ENCODE measurements around the gene NRDE2. TPM values are rescaled to one million over a fixed set of nuclear protein-coding genes. Genes with fewer than 3 reads are reported as not detected.

Gene NRDE2
- total RNA-seq, 1 experiment from 2014 or later, result 20.1 TPM

DNA sequence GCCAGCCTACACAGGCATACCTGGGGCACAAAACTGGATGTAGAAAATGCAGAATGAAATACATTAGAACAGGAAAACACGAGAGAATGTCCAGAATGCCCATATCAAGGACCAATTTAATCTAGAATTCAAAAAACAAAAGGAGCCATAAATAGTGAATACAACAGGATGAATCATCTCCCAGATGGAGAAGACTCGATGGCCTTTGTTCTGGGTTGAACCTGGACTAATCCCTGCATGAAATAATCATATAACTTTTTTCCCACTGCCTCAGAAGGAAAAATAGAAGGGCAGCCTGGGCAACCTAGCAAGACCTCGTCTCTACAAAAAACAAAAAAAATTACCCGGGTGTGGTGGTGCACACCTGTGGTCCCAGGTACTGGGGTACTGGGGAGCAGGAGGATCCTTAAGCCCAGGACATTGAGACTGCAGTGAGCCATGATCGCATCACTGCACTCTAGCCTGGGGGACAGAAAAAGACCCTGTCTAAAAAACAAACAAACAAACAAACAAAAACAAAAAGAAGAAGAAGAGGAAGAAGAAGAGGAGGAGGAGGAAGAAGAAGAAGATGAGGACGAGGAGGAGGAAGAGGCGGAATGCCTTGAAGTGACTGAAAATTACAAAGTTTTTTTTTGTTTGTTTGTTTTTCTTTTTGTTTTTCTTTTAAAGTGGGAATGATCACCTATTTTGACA, 30.3 kb upstream of the NRDE2 start:
- no TSS peak for BruUV-seq (replicated peaks)
- H3K9ac ChIP-seq (ENCODE audit: low read length), result no peak overlapping the region
- H3K4me3 ChIP-seq (replicated peaks in 1 of 2; ENCODE audit: low read depth in 1 of 2, low read length in 2 of 2), result no peak overlapping the region
- no peak for TF ChIP-seq EZH2phosphoT487 (IDR thresholded peaks at IDR 0.05; ENCODE audit: borderline replicate concordance)
- no peak for TF ChIP-seq CTCF (IDR thresholded peaks at IDR 0.05 in 2 of 3, conservative IDR thresholded peaks at IDR 0.05 in 1 of 3; ENCODE audit: borderline replicate concordance in 1 of 3, insufficient read depth in 1 of 3, low read depth in 2 of 3, low read length in 2 of 3)
- TF ChIP-seq, protein P1, sequence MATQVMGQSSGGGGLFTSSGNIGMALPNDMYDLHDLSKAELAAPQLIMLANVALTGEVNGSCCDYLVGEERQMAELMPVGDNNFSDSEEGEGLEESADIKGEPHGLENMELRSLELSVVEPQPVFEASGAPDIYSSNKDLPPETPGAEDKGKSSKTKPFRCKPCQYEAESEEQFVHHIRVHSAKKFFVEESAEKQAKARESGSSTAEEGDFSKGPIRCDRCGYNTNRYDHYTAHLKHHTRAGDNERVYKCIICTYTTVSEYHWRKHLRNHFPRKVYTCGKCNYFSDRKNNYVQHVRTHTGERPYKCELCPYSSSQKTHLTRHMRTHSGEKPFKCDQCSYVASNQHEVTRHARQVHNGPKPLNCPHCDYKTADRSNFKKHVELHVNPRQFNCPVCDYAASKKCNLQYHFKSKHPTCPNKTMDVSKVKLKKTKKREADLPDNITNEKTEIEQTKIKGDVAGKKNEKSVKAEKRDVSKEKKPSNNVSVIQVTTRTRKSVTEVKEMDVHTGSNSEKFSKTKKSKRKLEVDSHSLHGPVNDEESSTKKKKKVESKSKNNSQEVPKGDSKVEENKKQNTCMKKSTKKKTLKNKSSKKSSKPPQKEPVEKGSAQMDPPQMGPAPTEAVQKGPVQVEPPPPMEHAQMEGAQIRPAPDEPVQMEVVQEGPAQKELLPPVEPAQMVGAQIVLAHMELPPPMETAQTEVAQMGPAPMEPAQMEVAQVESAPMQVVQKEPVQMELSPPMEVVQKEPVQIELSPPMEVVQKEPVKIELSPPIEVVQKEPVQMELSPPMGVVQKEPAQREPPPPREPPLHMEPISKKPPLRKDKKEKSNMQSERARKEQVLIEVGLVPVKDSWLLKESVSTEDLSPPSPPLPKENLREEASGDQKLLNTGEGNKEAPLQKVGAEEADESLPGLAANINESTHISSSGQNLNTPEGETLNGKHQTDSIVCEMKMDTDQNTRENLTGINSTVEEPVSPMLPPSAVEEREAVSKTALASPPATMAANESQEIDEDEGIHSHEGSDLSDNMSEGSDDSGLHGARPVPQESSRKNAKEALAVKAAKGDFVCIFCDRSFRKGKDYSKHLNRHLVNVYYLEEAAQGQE (IDR thresholded peaks at IDR 0.05; ENCODE audit: low read depth), result no peak
- TF ChIP-seq, protein P2, sequence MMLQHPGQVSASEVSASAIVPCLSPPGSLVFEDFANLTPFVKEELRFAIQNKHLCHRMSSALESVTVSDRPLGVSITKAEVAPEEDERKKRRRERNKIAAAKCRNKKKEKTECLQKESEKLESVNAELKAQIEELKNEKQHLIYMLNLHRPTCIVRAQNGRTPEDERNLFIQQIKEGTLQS (IDR thresholded peaks at IDR 0.05), result no peak
- TF ChIP-seq POLR2A (IDR thresholded peaks at IDR 0.05; ENCODE audit: borderline replicate concordance, extremely low read depth, insufficient read depth, insufficient read length), result no peak
- TF ChIP-seq CBX3 (IDR thresholded peaks at IDR 0.05; ENCODE audit: low read depth), result no peak
- TF ChIP-seq ZNF274 (IDR thresholded peaks at IDR 0.05; ENCODE audit: low read depth, low read length), result no peak
- TF ChIP-seq POLR2AphosphoS5 (IDR thresholded peaks at IDR 0.05; ENCODE audit: low read depth, low read length), result no peak
- no peak for TF ChIP-seq CEBPB (IDR thresholded peaks at IDR 0.05; ENCODE audit: low read depth)
- TF ChIP-seq FOSL1 (IDR thresholded peaks at IDR 0.05; ENCODE audit: low read depth), result no peak
- TF ChIP-seq ELF1 (IDR thresholded peaks at IDR 0.05; ENCODE audit: borderline replicate concordance, low read depth), result no peak
- TF ChIP-seq EGR1 (IDR thresholded peaks at IDR 0.05; ENCODE audit: low read depth), result no peak
- no peak for TF ChIP-seq ZBTB33 (IDR thresholded peaks at IDR 0.05; ENCODE audit: extremely low read depth, insufficient replicate concordance, low read length)
- no peaks in the 10 kb centered on the region for H3K9me2 ChIP-seq (ENCODE audit: insufficient read depth)
- H3K27ac ChIP-seq (ENCODE audit: low read depth, low read length), result no peak overlapping the region
- ATAC-seq, result no peak
- H3K4me1 ChIP-seq (ENCODE audit: control insufficient read depth in 1 of 2, insufficient read depth in 2 of 2, low read length in 2 of 2), result no peaks in the 10 kb centered on the region
- no peaks in the 10 kb centered on the region for H3K79me2 ChIP-seq (ENCODE audit: insufficient read depth, low read length)
- CTCF ChIA-PET, result no interaction called here
- no peaks in the 10 kb centered on the region for H3K36me3 ChIP-seq (ENCODE audit: control insufficient read depth in 1 of 2, insufficient read depth in 2 of 2, low read length in 2 of 2)
- no peaks in the 10 kb centered on the region for H3K27me3 ChIP-seq (ENCODE audit: insufficient read depth, low read length)
- H4K20me1 ChIP-seq (ENCODE audit: insufficient read depth), result no peaks in the 10 kb centered on the region
- POLR2A ChIA-PET, result no interaction called here
- no peaks in the 10 kb centered on the region for H3K9me3 ChIP-seq (ENCODE audit: control insufficient read depth in 1 of 2, insufficient read depth in 1 of 2, low read depth in 1 of 2, low read length in 2 of 2)
- intact Hi-C loops (cut with micrococcal nuclease), result no loop called here
- RAD21 ChIA-PET (ENCODE audit: low non-redundant PET in 1 of 2, low total read pairs in 2 of 2, uncharacterized antibody in 2 of 2, unreplicated experiment in 2 of 2), result no interaction called here
- H2AFZ ChIP-seq (ENCODE audit: low read depth, low read length, poor library complexity, severe bottlenecking), result no peak overlapping the region
- DNase-seq (ENCODE audit: low read depth, low spot score), result no peak
- no peak overlapping the region for H3K4me2 ChIP-seq (ENCODE audit: low read length)
